ENCODE measurements around the gene TMEM52B.

The TMEM52B gene

DNA sequence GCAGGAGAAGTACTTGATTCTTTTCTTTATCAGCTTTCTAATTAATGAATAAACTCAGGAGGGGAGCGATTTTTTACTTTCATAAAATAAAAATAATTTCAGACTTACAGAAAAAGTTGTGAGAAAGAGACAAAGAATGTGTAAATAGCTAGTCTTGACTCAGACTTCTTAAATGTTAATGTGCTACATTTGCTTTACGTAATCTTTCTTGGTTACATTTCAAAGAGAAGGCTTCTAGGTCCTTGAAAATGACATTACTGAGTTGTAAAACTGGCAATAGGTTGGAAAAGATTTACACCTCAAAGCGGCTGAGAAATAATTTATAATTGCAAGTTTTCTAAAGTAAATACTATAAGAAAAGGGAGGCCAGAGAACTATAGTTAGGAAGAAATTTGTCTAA is 62.5 kb downstream of the TMEM52B start:
- no peak overlapping the region for H3K14ac ChIP-seq (ENCODE audit: low read length in 2 of 2)

More for the DNA sequence above, 62.5 kb downstream of the TMEM52B start:
- no peak overlapping the region for H2AFZ ChIP-seq (ENCODE audit: low read depth, low read length)
- H2BK15ac ChIP-seq (ENCODE audit: low read depth, poor library complexity, severe bottlenecking): no peak overlapping the region
- no peak overlapping the region for H2BK5ac ChIP-seq (ENCODE audit: low read depth, low read length, poor library complexity, severe bottlenecking)
- no peak overlapping the region for H3K18ac ChIP-seq (ENCODE audit: low read depth in 1 of 2, low read length in 2 of 2)
- no peak overlapping the region for H4K91ac ChIP-seq (ENCODE audit: low read length)
- peaks cover 1% of the 10 kb centered on the region for H3K79me1 ChIP-seq (replicated peaks; ENCODE audit: low read length, poor library complexity, severe bottlenecking)
- H3K36me3 ChIP-seq (ENCODE audit: control insufficient read depth in 1 of 2, insufficient read depth in 2 of 2, low read depth in 1 of 2, low read length in 2 of 2): peaks cover 0 to 3% of the 10 kb centered on the region in 2 experiments
- H2BK12ac ChIP-seq (ENCODE audit: low read length in 2 of 2): no peak overlapping the region
- H2BK120ac ChIP-seq (ENCODE audit: low read depth, low read length): no peak overlapping the region
- H3K9me3 ChIP-seq (ENCODE audit: control insufficient read depth, low read length): no peaks in the 10 kb centered on the region
- H3K4me3 ChIP-seq (ENCODE audit: insufficient read depth in 1 of 2, low read depth in 1 of 2, low read length in 2 of 2): no peak overlapping the region
- no peaks in the 10 kb centered on the region for H3K27me3 ChIP-seq (ENCODE audit: control insufficient read depth in 1 of 2, insufficient read depth in 1 of 2, low read length in 2 of 2)
- H3K4me2 ChIP-seq (ENCODE audit: low read length, poor library complexity, severe bottlenecking): no peak overlapping the region
- WGBS: 67% methylated on average over 1 of the region's 3 CpGs
- H3K27ac ChIP-seq (ENCODE audit: low read length, poor library complexity, severe bottlenecking): no peak overlapping the region
- no peak overlapping the region for H4K8ac ChIP-seq (ENCODE audit: low read length)
- no peak overlapping the region for H2AK5ac ChIP-seq (ENCODE audit: low read length, severe bottlenecking)
- no peak overlapping the region for H3K23ac ChIP-seq (ENCODE audit: low read length in 2 of 2)
- H3K9ac ChIP-seq (ENCODE audit: low read length): no peak overlapping the region
- H3K4me1 ChIP-seq (ENCODE audit: control insufficient read depth, insufficient read depth, low read depth, low read length): no peaks in the 10 kb centered on the region
- no peak overlapping the region for H3K4ac ChIP-seq (ENCODE audit: low read depth in 1 of 2, low read length in 2 of 2)
- DNase-seq: no peak
